NAMALWA (cell line): ENCODE data around the gene NT5DC3.

ENCODE experiments used
- DNase-seq: peaks from one replicate; pipeline ENCODE4 v3.0.0-alpha.2; 2015; ENCODE audit warnings: low spot score

NT5DC3 gene

DNA sequence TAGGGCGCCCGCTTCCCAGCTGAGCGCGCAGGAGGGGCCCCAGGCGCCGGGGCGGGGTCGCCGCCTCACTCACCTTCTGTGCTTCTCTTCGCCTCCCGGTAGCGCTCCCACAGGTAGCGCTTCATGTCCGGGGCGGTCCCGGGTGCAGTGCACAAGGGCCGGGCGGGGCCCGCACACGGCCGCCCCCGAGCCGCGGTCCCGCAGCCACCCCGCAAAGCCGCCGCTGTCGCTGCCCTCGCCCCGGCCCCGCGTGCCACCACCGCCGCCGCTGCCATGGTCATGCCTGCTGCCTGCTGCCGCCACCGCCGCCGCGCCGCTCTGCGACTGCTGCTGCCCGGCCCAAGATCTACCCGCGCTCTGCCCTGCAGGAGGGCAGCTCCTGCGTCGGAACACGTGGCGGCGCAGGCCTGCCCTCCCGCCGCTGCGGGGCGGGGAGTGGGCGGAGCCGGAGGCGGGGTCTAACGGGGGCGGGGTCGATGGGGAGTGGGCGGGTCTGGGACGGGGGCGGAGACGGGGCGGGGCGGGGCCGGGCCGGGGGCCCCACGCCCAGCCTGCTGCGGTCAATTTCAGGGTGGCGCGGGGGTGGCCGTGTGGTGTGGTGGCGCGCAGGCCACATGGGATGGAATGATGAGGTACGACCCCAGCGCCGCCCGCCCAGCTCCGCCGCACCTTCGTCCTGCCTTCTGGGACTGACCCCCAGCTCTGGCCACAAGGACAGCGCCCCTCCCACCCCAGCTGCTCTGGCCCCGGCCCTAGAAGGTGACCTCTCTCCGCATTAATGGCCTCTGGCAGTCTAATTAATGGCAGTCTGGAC is at the start of gene NT5DC3:
Gene NT5DC3, minus strand, starts transcription at position 359 of the 814 bp plus-strand sequence. Its CDS starts 78 bp downstream, at position 281.
- DNase-seq, result peak; percentile 88

DNA sequence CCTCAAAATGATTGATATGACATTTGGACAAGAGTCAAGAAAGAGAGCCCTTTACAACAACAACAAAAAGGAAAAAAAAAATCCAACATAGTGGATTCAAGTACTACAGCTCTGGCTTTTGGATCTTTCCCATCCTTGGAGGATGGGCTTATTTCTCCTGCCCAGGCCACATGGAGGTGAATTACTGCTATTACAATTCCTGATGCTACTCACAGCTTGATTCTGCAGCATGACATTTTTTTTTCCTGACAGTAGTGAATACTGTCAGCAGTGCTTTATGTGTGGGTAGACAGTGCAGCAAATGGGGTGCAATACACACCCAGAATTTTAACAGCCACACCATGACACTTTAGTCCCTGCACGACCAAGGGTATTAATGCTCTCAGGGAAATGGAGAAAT is 46.7 kb upstream of the NT5DC3 start:
- no peak for DNase-seq

DNA sequence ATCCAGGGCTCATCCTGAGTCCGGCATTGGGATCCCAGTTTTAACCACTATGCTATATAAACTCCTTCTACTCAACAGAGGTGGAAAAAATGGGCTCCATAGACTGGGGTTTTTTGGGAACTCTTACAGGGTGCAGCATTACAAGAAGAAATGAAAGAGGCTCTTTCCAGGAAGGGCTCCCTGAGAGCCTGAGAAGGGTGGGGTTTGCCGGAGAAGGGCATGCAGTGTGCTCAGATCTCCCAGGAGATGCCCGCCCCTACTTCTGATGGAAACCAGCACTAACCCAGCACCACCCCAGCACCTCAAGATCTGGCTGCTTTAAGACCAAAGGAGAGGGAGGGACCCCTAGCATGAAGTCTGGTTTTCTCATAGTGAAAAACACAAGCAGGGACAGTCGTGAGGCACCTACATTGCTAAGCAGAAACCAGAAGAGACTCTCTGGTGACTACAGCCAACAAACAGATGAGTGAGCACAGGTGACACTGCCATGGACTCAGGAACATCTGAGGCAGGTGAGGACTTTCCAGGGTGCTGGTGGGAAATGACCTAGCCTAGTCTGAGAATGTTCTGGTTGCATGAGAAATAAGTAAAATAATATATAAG is 45.3 kb upstream of the NT5DC3 start:
- DNase-seq, result no peak

DNA sequence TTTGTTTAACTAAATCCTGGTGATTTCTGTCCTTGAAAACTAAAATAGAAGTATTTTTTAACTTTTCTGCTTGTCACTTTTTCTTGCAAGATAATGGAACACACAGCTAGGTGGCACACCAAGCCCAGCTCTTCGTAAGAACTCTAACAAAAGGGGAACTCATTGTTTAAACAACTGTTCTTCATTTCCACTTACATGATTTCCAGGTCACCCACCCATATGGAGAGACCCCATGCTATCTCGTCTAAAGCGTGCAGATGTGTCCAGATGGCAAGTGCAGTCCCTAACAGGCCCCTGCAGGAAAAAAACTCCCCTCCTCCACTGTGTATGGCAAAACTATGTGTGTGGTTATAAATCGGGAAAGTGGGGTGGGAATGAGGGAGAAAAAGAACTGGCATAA is 43.3 kb upstream of the NT5DC3 start:
- DNase-seq, result peak; percentile 41

DNA sequence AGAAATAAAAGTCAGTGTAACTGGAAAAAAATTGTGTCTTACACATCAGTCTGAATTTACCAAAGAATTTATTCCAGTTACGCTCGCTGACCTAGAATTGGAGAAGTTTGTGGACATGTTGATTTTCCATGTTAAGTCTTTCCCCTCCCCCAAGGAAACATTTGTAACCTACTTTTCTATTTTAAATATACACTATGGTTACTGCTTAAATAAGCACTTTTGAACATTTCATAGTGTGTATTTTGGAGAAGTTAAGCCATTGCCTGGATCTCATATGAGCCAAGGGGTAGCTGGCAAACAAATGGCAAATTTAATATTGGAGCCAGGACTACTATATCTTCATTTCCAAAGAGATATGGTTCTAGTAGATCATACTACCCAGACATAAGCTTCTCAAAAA is 42.9 kb upstream of the NT5DC3 start:
- no peak for DNase-seq

DNA sequence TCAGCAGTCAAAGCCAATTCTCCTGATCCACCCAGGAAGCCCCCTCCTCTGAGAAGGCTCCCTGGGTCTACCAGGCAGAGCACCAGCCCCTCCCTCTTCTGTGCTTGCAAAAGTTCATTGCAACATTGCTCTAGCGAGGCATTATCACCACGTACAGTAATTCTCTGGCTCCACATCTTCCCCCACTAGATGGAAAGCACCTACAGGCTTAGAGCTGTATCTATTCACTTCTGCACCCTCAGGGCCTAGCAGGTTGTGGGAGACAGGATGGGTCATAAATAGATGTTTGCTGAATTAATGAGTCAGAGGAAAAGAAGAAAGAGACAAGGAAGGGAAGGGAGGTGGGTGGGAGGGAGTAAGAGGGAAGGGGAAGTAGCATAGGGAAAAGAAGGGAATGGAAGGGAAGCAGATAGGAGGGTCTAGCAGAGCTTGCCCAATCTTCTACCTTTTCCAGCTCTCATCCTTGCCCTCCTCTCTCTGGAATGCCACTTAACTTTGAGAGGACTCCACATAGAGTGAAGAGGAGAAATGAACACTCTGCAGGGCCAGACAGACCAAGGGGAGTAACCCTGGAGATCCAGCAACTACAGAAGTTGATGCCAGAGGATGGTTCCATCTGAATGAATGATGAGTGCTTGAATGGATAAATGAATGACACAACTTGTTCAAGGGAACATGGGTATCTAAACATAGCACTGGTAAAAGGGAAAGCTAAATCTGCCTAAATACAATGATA is 42.0 kb upstream of the NT5DC3 start:
- DNase-seq, result no peak

DNA sequence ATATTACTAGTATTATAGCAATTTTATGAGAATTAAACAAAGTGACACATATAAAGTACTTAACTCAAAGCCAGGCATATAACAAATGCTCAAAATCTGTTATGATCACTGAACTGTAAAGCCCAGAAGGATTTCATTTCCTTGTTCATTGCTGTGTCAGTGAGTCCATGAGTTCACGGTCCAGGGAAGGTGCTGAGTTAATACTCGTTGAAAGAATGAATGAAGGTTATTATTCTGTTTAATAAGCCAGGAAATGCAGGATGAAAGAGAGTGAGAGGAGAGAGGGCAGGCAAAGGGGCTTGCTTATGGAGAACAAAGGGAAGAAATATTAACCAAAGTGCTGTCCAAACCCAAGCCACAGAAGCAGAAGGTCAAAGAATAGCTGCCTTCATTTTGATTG is 40.2 kb upstream of the NT5DC3 start:
- DNase-seq, result no peak

DNA sequence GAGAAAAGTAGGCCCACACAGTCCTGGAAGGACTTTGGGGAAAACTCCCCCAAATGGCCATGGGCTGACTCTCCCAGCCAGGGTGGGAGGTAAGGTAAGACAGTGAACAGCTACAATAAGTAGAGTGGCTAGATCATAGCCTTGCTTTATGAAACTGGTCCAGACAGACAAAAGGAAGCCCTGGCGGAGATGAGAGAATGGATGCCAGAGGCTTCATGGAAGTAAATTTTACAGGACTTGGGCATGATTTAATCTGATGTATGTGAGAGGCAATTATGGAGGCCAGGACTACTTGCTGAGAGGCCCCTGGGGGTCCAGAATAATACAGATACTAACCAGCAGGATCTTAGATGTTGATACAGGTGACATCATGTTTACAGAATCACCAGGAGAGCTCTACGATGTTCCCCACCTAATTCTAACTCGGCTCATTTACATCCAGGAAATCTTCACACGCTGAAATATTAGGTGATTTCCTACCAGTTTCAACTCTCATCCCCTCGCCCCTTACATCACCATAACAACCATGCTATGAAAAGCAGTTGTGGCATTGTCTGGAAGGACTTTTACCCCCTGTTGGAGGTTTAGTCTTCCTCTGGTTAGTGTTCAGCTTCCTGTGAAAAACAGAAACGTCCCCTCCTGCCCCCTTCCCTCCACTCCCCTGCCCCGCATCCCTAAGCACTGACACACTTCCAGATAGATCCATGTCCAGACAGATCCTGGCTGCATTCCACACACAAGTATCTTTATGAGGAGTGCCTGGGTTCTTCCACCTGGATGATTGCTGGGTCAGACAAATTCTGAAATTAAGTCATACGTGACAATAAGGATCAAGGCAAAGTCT is 39.5 kb upstream of the NT5DC3 start:
- DNase-seq, result no peak

DNA sequence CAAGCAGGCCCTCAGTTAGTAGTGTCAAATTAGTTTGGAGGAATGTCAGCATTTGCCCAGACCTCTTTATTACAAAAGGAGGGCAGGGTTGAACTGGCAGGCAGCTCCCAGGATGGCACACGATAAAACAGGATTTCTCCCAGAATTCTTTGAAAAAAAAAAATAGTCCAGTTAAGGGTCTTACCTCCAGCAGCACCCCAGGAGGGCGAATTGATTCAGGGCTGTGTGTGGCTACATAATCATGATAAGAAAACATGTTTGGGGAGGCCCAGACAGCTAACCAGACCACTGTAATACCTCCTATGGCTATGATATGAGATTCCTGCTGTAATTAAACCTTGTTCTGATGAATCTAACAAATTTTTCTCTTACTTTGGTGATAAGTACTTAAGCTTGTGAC is 38.8 kb upstream of the NT5DC3 start:
- no peak for DNase-seq

DNA sequence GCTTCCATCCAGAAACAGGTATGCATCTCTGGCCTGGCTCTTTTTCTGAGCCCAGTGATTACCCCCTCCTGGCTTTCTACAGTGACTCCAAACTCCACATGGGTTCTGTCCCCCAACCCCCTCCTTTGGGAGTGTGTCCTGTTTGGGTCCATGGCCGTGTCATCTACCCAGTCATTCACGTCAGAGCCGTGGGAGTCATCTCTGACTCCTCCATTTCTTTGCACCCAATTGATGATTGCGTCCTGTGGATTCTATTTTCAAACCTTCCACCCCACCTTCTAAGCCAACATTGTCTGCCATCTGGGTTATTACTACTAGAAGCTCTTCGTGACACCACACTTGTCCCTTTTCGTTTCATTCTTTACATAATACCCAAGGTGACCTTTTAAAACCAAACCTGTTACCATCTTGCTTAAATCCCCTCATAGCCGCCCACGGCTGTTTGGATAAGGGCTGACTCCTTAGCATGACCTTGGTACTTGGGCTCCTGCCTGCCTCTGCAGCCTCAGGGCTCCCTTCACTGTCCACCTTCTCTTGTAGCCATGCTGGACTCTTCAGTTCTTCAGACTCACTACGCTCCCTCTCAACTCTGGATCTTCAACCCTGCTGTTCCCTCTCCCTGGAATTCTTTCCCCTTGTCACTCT is 38.1 kb upstream of the NT5DC3 start:
- DNase-seq, result no peak

DNA sequence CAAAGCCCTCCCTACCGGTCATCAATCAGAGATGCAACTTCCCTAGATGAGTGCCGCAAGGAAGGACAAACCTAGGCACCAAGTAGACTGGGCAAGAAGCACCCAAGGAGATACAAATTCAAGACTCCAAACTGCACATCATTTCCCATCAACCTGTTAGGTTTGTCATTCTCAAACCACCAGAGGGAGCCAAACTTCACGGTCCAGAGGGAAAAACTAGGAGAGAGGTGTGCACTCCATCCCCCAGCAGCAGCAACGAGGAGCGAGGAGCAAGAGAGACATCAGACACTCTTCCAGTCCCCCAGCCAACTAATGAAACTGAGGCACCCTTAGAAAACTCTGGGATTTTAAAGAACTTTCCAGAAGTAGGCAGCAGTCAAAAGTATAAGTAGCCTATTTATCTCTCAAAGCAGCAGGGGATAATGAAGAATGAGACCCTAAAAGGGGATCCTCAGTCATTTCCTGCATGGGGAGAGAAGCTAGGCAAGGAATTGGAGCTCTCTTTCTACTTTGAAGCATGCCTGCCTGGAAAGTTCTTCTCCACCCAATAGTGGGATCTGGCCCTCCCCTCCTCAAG is 37.0 kb upstream of the NT5DC3 start:
- DNase-seq, result peak; percentile 78

DNA sequence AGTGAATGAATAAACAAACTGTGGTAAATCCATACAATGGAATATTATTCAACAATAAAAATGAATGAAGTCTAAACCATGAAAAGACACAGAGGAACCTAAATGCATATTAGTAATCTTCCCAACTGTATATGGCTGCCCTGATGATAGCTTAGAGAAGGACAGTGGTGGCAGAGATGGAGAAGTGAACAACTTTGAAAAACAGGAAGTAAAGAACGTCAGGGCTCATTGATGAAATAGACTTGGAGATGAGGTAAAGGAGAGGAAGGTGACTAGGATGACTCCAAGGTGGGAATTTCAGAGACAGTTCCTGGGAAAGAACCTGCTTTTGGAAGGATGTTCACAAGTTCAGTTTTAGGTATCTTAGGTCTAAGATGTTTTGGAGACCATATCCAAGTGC is 36.3 kb upstream of the NT5DC3 start:
- no peak for DNase-seq

DNA sequence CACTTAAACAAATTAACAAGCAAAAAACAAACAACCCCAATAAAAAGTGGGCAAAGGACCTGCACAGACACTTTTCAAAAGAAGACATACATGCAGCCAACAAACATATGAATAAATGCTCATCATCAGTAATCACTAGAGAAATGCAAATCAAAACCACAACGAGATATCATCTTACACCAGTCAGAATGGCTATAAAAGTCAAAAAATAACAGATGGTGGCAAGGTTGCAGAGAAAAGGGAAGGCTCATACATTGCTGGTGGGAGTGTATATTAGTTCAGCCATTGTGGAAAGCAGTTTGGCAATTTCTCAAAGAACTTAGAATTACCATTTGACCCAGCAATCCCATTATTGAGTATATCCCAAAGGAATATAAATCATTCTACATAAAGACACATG is 34.6 kb upstream of the NT5DC3 start:
- no peak for DNase-seq

DNA sequence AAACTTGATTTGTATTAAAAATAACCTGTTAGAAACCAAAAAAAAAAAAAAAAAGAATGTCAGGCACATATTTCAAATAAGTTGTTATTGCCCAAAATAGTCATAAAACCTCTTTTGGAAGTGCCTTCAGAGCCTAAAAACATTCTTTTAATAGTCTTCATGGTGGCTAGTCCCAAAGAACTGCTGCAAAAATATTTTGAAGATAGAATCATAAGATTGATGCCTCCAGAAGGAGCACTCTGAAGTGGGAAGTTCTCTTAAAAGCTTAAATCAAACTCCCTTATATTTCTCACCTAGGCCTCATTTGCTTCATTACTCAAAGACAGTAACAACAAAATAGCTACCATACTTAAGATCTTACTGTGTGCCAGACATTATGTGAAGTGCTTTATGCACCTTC is 27.2 kb upstream of the NT5DC3 start:
- no peak for DNase-seq

DNA sequence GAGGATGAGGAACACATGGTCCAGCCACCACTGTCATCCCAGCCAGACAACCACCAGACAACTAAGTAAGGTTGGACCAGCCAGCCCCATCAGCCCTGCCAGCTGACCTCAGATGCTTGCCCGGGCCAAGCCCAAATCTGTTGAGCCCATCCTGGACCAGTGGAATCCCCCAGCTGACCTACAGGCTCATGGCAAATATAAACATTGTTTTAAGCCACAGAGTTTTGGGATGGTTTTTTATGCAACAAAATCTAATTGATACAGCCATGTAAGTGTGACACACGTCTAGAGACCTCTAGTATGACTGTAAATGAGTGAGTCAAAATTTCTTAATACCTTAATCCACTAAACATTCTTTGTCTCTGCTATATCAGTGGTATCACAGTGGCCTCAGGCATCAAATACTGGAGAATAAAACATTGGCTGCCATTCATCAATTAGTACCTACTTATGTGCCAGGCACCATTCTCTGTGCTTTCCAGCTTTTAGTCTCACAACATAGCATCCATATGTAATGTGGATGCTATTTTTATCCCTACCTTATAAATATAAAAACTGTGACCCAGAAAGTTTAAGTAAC is 24.2 kb upstream of the NT5DC3 start:
- no peak for DNase-seq

DNA sequence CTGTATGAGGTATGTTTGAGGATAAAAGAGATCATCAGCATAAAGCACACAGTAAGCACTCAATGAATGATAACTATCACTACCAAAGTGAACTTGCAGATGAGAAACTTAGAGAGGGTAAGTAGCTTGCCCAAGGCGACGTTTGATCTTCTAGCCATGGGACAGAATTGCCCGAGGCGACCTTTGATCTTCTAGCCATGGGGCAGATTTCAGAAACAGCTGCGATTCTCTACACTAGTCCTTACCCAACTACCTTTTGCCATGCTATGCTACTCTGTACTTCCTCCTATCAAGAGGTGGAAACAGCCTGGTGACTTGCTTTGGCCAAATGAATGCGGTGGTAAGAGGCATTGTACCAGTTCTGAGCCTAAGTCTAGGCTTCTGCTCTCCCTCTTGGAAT is 23.7 kb upstream of the NT5DC3 start:
- DNase-seq, result no peak

DNA sequence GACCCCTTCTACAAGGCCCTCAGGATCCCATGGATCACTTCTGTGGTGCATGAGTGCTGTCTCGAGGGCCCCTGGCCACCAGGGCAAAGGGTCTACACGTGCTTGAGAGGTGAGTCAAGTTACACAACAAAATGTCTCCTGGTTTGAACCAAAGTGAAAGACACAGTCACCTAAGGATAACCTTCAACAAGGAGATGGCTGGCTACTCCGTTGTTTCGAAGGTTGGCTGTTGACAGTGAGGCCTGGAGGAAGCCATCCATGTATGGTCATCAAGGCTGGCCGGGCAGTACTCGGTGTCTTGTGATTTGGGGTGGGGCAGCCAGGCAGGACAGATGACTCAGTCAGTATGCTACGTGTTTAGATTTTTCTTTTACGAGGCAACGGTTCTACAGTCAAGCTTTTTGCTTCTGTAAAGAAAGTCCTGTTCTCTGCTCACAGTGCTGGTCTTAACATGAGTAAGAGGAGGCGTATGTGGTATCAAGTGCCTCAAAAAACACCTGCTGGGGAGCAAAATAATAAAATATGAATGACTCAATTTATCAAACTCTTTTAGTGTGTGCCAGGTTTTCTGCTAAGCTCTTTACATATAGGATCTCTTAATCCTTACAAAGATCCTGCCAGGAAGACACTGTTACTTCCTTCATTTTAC is 18.0 kb upstream of the NT5DC3 start:
- no peak for DNase-seq

DNA sequence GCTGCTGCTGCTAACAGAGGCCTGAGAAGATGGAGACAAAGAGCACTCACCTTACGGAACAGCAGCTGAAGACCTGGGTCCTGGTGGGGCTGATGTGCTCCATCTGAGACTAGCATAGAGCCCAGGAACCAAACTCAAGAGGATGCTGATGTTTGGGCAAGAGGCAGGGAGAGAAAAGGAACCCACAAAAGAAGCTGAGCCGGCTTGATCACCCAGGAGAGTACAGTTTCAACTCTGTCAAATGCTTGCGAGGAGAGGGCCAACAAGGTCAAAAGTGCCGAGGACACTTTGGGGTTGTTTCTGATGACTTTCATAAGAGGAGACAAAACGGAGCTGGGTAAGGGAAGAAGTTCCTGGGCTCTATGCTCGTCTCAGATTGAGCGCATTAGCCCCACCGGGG is 17.3 kb upstream of the NT5DC3 start:
- no peak for DNase-seq

DNA sequence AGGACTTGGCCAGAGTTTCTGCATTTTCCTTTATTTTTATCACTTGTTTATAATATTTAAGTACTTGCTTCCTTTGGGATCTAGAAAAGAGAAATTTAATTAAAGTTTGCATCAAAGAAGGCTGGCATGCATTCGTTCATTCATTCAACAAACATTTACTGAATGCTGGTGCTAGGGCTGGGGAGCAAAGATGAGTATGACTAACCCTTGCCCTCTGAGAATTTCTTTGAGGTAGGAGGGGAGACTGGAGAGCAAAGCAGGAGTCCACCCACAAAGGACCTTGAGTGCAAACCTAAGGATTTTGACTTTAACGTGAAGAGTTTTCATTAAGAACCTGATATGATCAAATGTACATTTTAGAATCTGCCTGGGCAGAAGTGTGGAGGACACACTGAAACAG is 16.1 kb upstream of the NT5DC3 start:
- no peak for DNase-seq

DNA sequence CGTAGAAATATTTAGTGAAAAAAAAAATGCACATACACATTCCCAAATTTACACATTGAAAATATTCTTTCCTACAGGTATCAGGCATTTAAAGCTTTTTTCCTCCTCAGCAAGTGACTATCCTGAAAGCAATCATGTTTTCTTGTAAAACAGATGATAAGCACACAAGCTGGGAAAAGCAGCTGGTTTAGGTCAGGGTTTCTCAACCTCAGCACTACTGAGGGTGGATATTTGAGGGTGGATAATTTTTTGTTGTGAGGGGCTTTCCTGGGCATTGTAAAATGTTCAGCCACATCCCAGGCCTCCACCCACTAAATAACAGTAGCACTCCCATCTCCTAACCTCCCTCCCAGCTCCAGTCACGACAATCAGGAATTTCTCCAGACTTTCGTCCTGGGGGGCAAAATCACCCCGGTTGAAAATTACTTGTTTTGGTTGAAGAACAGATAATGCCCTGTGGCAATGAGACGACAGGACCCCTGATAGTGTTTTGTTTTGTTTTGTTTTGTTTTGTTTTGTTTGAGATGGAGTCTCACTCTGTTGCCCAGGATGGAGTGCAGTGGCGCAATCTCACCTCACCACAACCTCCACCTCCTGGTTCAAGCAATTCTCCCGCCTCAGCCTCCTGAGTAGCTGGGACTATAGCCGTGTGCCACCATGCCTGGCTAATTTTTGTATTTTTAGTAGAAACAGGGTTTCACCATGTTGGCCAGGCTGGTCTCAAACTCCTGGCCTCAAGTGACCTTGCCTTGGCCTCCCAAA is 15.0 kb upstream of the NT5DC3 start:
- DNase-seq, result no peak
